GM12864 (cell line): ENCODE measurements around the gene RPRM.

Source experiments
- DNase-seq: peaks from one replicate; pipeline ENCODE4 v3.0.0-alpha.2; 2011; ENCODE audit warnings: low read depth
- H3K4me3 ChIP-seq: 2 replicates; pipeline ENCODE4 v1.5.1; 2011; ENCODE audit warnings: mild to moderate bottlenecking, low read depth, low read length, control low read depth
- TF ChIP-seq, protein P1 (sequence below): IDR thresholded peaks from 2 replicates; pipeline ENCODE4 v1.5.1; 2011; ENCODE audit warnings: low read depth, mild to moderate bottlenecking, moderate library complexity, low read length, control low read depth, inconsistent platforms; ENCODE audit errors: missing control alignments

The RPRM gene

DNA sequence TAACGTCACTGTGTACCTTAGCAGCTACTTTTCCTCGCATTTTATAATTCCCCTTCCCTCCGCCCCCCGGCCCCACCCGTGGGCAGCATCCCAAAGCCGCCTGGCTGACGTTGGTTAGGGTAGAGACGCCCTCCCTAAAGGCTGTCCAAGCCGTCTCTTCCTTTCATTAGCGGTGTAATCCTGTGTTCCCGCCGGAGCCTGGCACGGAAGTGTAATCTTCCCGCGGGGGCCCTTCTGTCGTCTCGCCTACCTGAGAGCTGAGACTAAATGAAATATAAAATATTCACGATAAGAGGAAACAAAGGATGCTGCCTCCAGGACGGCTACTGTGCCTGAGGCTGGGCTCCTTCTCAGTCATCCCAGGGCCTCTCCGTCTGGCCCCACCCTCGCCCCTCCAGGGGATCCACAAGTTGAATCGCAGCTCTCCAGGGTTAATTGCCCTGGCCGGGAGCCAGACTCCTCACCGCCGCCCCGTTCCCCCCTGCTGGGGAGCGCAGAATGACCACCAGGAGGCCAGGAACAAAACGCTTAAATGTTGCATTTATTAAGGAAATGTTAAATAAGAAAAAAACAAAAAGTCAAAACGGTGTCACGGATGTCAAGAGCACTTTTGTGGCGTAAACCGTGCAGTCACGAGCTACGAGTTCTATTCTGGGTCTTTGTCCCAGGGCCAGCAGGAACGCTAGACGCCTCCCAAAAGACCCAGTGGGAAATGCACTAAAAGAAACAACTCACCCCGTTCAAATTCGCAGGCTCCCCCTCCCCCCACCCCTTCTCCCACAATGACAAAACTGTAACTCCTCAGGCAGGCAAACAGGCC is 1.5 kb downstream of the RPRM start:
- TF ChIP-seq, protein P1, sequence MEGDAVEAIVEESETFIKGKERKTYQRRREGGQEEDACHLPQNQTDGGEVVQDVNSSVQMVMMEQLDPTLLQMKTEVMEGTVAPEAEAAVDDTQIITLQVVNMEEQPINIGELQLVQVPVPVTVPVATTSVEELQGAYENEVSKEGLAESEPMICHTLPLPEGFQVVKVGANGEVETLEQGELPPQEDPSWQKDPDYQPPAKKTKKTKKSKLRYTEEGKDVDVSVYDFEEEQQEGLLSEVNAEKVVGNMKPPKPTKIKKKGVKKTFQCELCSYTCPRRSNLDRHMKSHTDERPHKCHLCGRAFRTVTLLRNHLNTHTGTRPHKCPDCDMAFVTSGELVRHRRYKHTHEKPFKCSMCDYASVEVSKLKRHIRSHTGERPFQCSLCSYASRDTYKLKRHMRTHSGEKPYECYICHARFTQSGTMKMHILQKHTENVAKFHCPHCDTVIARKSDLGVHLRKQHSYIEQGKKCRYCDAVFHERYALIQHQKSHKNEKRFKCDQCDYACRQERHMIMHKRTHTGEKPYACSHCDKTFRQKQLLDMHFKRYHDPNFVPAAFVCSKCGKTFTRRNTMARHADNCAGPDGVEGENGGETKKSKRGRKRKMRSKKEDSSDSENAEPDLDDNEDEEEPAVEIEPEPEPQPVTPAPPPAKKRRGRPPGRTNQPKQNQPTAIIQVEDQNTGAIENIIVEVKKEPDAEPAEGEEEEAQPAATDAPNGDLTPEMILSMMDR: no peak
- no peak overlapping the region for H3K4me3 ChIP-seq
- no peak for DNase-seq

DNA sequence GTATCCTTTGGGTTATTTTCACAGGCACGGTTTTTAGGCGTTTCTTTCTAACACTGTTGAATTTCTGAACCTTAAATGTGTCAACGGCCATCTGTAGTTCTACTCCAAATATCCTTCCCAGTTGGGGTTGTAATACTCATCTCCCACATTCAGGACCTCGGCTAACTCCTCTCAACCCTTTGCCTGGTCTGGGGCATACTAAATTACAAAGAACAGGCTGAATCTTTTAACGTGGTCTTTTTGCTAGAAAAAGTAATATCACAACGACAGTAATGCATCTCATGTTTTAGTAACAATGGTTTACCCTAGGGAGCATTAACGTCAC is 2.1 kb downstream of the RPRM start:
- H3K4me3 ChIP-seq: no peak overlapping the region
- TF ChIP-seq, protein P1: no peak
- no peak for DNase-seq

DNA sequence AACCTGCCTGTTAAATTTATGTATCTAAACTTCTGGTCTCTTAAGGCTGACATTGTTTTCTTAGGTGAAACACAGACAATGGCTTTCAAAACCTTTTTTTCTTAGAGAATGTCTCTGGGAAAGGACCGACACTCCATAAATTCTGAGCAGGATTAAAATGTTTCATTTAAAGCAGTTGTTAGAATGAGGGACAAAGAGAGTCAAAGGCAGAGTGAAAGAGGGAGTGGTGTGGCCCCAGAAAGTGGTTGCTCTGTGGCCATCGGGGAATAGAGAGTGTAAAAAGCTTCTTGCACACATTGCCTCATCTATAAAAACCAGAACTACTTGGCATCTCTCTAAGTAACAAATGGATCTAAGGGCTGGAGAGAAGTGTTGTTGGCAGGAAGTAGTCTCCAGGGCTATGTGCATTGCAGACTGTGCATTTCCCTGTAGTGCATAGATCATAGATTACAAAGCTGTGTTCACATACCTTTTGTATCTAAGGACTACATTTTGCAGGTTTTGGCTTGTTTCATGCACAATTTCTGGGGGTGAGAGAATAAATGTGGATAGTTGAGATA is 3.6 kb downstream of the RPRM start:
- no peak overlapping the region for H3K4me3 ChIP-seq
- TF ChIP-seq, protein P1: no peak
- DNase-seq: no peak

DNA sequence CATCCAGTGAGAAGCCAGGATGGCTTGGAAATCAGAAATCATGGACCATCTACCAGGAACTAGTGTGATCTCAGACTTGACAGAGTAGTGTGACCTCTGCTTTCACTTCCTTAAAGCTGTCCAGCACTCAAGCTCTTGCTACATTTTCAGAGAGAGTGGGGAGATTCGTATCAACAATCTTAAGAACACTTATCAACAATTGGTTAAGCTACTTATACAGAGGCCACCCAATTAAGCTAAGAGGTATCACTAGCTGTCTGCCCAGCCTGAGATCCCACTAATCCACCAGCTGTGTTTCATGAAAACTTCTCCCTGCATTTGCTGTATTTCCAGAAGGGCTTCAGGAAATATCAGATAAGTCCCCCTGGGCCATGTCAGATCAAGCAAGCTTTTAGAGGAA is 4.2 kb downstream of the RPRM start:
- H3K4me3 ChIP-seq: no peak overlapping the region
- TF ChIP-seq, protein P1: no peak
- DNase-seq: no peak

DNA sequence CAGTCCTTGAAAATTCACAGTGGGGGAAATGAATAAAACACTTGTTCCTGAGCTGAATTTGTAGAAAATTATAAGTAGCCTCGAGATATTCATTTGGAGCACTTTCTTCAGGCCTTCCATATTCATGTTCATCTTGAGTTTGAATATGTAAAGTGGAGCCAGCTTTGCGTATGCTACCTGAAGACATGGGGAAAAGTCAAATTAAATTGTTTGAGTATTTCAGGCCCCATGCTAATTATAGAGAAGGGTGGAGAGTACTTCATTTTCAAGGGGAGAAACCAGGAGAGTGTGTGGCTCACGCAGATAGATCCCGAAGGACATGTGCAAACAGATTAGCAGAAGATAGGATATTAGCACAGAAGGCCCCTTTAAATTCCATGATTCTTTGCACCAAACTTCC is 7.7 kb downstream of the RPRM start:
- no peak for DNase-seq
- TF ChIP-seq, protein P1: no peak
- H3K4me3 ChIP-seq: no peak overlapping the region

DNA sequence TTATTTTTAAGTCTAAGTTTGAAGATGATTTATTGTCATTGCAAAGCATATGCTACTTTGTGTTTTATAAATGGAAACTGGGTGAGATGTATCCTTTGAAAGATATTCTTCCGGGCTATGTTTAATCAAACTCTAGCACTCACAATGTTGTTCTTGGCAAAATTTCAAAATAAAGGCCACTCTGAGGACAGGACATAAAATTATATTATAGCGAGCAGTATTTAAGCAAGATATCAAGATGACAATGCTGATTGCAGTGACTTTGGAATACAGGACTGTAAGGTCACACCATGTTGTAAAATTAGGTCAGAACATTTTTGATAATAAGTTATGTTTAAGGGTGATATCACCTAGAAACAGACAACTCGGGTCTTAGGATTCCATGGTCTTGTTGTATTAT is 14.2 kb downstream of the RPRM start:
- DNase-seq: no peak
- TF ChIP-seq, protein P1: no peak

More for the DNA sequence above, 14.2 kb downstream of the RPRM start:
- H3K4me3 ChIP-seq: no peak overlapping the region
